Measurements from ENCODE around the gene PSMC6.
"Not testable (repeated sequence)": the region's sequence is repeated elsewhere in the genome, so short reads cannot be mapped to it uniquely, and the experiment has no call there.

GRCh38 chr14:52727509-52727908, 20.5 kb downstream of the PSMC6 start:
- not testable (repeated sequence) for TF ChIP-seq TIGD3 (CRISPR knock-in tag; IDR thresholded peaks at IDR 0.05; ENCODE audit: borderline replicate concordance); MLXIP (CRISPR knock-in tag; IDR thresholded peaks at IDR 0.05; ENCODE audit: borderline replicate concordance); FLYWCH1 (CRISPR knock-in tag; IDR thresholded peaks at IDR 0.05); ZFP36 (IDR thresholded peaks at IDR 0.05; ENCODE audit: borderline replicate concordance, low read depth, low read length, partially characterized antibody); NBN (conservative IDR thresholded peaks at IDR 0.05)
- TF ChIP-seq, protein P1, sequence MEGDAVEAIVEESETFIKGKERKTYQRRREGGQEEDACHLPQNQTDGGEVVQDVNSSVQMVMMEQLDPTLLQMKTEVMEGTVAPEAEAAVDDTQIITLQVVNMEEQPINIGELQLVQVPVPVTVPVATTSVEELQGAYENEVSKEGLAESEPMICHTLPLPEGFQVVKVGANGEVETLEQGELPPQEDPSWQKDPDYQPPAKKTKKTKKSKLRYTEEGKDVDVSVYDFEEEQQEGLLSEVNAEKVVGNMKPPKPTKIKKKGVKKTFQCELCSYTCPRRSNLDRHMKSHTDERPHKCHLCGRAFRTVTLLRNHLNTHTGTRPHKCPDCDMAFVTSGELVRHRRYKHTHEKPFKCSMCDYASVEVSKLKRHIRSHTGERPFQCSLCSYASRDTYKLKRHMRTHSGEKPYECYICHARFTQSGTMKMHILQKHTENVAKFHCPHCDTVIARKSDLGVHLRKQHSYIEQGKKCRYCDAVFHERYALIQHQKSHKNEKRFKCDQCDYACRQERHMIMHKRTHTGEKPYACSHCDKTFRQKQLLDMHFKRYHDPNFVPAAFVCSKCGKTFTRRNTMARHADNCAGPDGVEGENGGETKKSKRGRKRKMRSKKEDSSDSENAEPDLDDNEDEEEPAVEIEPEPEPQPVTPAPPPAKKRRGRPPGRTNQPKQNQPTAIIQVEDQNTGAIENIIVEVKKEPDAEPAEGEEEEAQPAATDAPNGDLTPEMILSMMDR (CRISPR knock-in tag; IDR thresholded peaks at IDR 0.05): not testable (repeated sequence)

All from HepG2 (cell line).